ENCODE measurements around the gene CEP120.
"Not testable (repeated sequence)": the region's sequence is repeated elsewhere in the genome, so short reads cannot be mapped to it uniquely, and the experiment has no call there.

Gene CEP120

DNA sequence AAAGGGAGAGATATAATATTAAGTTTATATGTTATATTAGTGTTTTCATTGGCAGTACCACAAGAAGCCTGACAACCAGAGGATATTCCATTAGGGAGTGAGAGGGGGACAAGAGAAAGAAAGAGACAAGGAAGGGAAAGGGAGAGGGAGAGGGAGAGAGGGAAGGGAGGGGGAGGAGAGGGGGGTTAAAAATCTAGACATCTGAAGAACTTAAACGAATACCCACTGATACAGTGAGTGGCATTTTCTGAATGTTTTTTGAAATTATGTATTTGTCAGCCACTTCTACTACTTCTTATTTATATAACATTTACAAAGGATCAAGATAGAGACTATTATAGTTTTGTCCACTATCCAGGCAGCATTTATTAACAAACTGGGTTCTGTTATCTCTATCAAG is 11.6 kb upstream of the CEP120 start:
- no peak for DNase-seq
- Histone ChIP-seq H3K9ac (ENCODE audit: low read length) (no peak overlapping the region), H3K4me3 (ENCODE audit: low read depth, low read length) (no peak overlapping the region), H3K4me1 (ENCODE audit: control insufficient read depth in 1 of 2, insufficient read depth in 2 of 2, low read length in 2 of 2) (no peaks in the 10 kb centered on the region), H3K18ac (ENCODE audit: low read length) (no peak overlapping the region), H2BK12ac (ENCODE audit: low read length) (no peak overlapping the region), H3K23ac (ENCODE audit: low read length) (no peak overlapping the region), H3K36me3 (ENCODE audit: control insufficient read depth in 1 of 2, insufficient read depth in 2 of 2, low read length in 2 of 2) (no peaks in the 10 kb centered on the region), H2AFZ (ENCODE audit: insufficient read depth, low read length, poor library complexity) (no peak overlapping the region), H3K79me1 (ENCODE audit: low read length) (no peaks in the 10 kb centered on the region), H3K9me3 (ENCODE audit: insufficient read depth, low read depth, low read length) (no peaks in the 10 kb centered on the region), H3K27me3 (ENCODE audit: insufficient read depth, low read length) (no peaks in the 10 kb centered on the region), H2AK5ac (ENCODE audit: low read length) (no peak overlapping the region), H4K91ac (ENCODE audit: low read depth, low read length) (no peak overlapping the region), H4K8ac (ENCODE audit: low read depth, low read length) (no peak overlapping the region), H4K12ac (ENCODE audit: low read depth, low read length) (no peak overlapping the region), H3K4me2 (ENCODE audit: low read length) (no peak overlapping the region), H3K4ac (ENCODE audit: low read depth, low read length) (no peak overlapping the region), H3K27ac (ENCODE audit: low read depth, low read length) (no peak overlapping the region), H3K14ac (ENCODE audit: low read length) (no peak overlapping the region), H3K79me2 (ENCODE audit: control insufficient read depth, insufficient read depth, low read length, poor library complexity) (no peaks in the 10 kb centered on the region), H2BK5ac (ENCODE audit: low read depth, low read length, poor library complexity) (no peak overlapping the region), H2BK120ac (ENCODE audit: insufficient read depth, low read length, poor library complexity) (no peak overlapping the region)
- WGBS (ENCODE audit: extremely low coverage, insufficient coverage, insufficient read length): no CpG with 5 or more reads among the region's 1 CpG

- H3K23ac ChIP-seq (ENCODE audit: low read length): no peak overlapping the region
- H4K8ac ChIP-seq (ENCODE audit: low read depth, low read length): no peak overlapping the region
- peaks cover 0 to 3% of the 10 kb centered on the region in 2 experiments for H3K4me1 ChIP-seq (ENCODE audit: control insufficient read depth in 1 of 2, insufficient read depth in 2 of 2, low read length in 2 of 2)
- no peak overlapping the region for H3K4me3 ChIP-seq (ENCODE audit: low read depth, low read length)
- H3K36me3 ChIP-seq (ENCODE audit: control insufficient read depth in 1 of 2, insufficient read depth in 2 of 2, low read length in 2 of 2): no peaks in the 10 kb centered on the region
- no peak overlapping the region for H4K91ac ChIP-seq (ENCODE audit: low read depth, low read length)
- no peak for DNase-seq
- H2BK120ac ChIP-seq (ENCODE audit: insufficient read depth, low read length, poor library complexity): no peak overlapping the region
- H2AFZ ChIP-seq (ENCODE audit: insufficient read depth, low read length, poor library complexity): no peak overlapping the region
- H2BK5ac ChIP-seq (ENCODE audit: low read depth, low read length, poor library complexity): no peak overlapping the region
- no CpG with 5 or more reads among the region's 2 CpGs for WGBS (ENCODE audit: extremely low coverage, insufficient coverage, insufficient read length)
- no peak overlapping the region for H3K27ac ChIP-seq (ENCODE audit: low read depth, low read length)
- H2AK5ac ChIP-seq (ENCODE audit: low read length): no peak overlapping the region
- no peak overlapping the region for H3K4me2 ChIP-seq (ENCODE audit: low read length)
- no peak overlapping the region for H3K18ac ChIP-seq (ENCODE audit: low read length)
- no peaks in the 10 kb centered on the region for H3K79me1 ChIP-seq (ENCODE audit: low read length)
- H3K9ac ChIP-seq (ENCODE audit: low read length): no peak overlapping the region
- no peaks in the 10 kb centered on the region for H3K27me3 ChIP-seq (ENCODE audit: insufficient read depth, low read length)
- no peak overlapping the region for H2BK12ac ChIP-seq (ENCODE audit: low read length)
- no peak overlapping the region for H4K12ac ChIP-seq (ENCODE audit: low read depth, low read length)
- H3K9me3 ChIP-seq (ENCODE audit: insufficient read depth, low read depth, low read length): no peaks in the 10 kb centered on the region
- no peaks in the 10 kb centered on the region for H3K79me2 ChIP-seq (ENCODE audit: control insufficient read depth, insufficient read depth, low read length, poor library complexity)
- no peak overlapping the region for H3K4ac ChIP-seq (ENCODE audit: low read depth, low read length)
- H3K14ac ChIP-seq (ENCODE audit: low read length): no peak overlapping the region
Measured at GRCh38 chr5:123433596-123433995, 10.4 kb upstream of the CEP120 start.

DNA sequence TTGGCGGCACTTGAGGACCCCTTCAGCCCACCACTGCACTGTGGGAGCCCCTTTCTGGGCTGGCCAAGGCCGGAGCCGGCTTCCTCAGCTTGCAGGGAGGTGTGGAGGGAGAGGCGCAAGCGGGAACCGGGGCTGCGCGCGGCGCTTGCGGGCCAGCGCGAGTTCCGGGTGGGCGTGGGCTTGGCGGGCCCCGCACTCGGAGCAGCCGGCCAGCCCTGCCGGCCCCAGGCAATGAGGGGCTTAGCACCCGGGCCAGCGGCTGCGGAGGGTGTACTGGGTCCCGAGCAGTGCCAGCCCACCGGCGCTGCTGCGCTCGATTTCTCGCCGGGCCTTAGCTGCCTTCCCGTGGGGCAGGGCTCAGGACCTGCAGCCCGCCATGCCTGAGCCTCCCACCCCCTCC is 7.2 kb upstream of the CEP120 start:
- not testable (repeated sequence) for H3K14ac ChIP-seq (ENCODE audit: low read length); H3K18ac ChIP-seq (ENCODE audit: low read length); H2AK5ac ChIP-seq (ENCODE audit: low read length); H3K4me1 ChIP-seq (ENCODE audit: control insufficient read depth in 1 of 2, insufficient read depth in 2 of 2, low read length in 2 of 2); H3K4ac ChIP-seq (ENCODE audit: low read depth, low read length); H2BK12ac ChIP-seq (ENCODE audit: low read length); H3K27me3 ChIP-seq (ENCODE audit: insufficient read depth, low read length); H3K36me3 ChIP-seq (ENCODE audit: control insufficient read depth in 1 of 2, insufficient read depth in 2 of 2, low read length in 2 of 2); H2AFZ ChIP-seq (ENCODE audit: insufficient read depth, low read length, poor library complexity); H4K91ac ChIP-seq (ENCODE audit: low read depth, low read length); H3K27ac ChIP-seq (ENCODE audit: low read depth, low read length); H3K79me1 ChIP-seq (ENCODE audit: low read length); H3K79me2 ChIP-seq (ENCODE audit: control insufficient read depth, insufficient read depth, low read length, poor library complexity); H3K9me3 ChIP-seq (ENCODE audit: insufficient read depth, low read depth, low read length); H4K12ac ChIP-seq (ENCODE audit: low read depth, low read length); DNase-seq; H3K4me3 ChIP-seq (ENCODE audit: low read depth, low read length); H2BK5ac ChIP-seq (ENCODE audit: low read depth, low read length, poor library complexity); H3K23ac ChIP-seq (ENCODE audit: low read length); H3K4me2 ChIP-seq (ENCODE audit: low read length); H3K9ac ChIP-seq (ENCODE audit: low read length)
- Histone ChIP-seq H4K8ac (ENCODE audit: low read depth, low read length) (peak overlapping the region; percentile 62), H2BK120ac (ENCODE audit: insufficient read depth, low read length, poor library complexity) (peak overlapping the region; percentile 51)
- no CpG with 5 or more reads among the region's 32 CpGs for WGBS (ENCODE audit: extremely low coverage, insufficient coverage, insufficient read length)

GRCh38 chr5:123429993-123430392 is 6.8 kb upstream of the CEP120 start:
- Histone ChIP-seq H3K4me2 (ENCODE audit: low read length) (no peak overlapping the region), H4K91ac (ENCODE audit: low read depth, low read length) (no peak overlapping the region), H3K9me3 (ENCODE audit: insufficient read depth, low read depth, low read length) (no peaks in the 10 kb centered on the region), H2BK5ac (ENCODE audit: low read depth, low read length, poor library complexity) (no peak overlapping the region), H3K23ac (ENCODE audit: low read length) (no peak overlapping the region), H3K27ac (ENCODE audit: low read depth, low read length) (no peak overlapping the region), H3K4me3 (ENCODE audit: low read depth, low read length) (no peak overlapping the region), H3K36me3 (ENCODE audit: control insufficient read depth in 1 of 2, insufficient read depth in 2 of 2, low read length in 2 of 2) (no peaks in the 10 kb centered on the region), H3K4ac (ENCODE audit: low read depth, low read length) (no peak overlapping the region), H3K79me1 (ENCODE audit: low read length) (no peaks in the 10 kb centered on the region), H3K18ac (ENCODE audit: low read length) (no peak overlapping the region), H2AFZ (ENCODE audit: insufficient read depth, low read length, poor library complexity) (no peak overlapping the region), H2BK120ac (ENCODE audit: insufficient read depth, low read length, poor library complexity) (peak overlapping the region; percentile 51), H4K12ac (ENCODE audit: low read depth, low read length) (no peak overlapping the region), H3K14ac (ENCODE audit: low read length) (no peak overlapping the region), H3K4me1 (ENCODE audit: control insufficient read depth in 1 of 2, insufficient read depth in 2 of 2, low read length in 2 of 2) (peaks cover 0 to 4% of the 10 kb centered on the region in 2 experiments), H2AK5ac (ENCODE audit: low read length) (no peak overlapping the region), H3K27me3 (ENCODE audit: insufficient read depth, low read length) (no peaks in the 10 kb centered on the region), H2BK12ac (ENCODE audit: low read length) (no peak overlapping the region), H3K9ac (ENCODE audit: low read length) (no peak overlapping the region), H4K8ac (ENCODE audit: low read depth, low read length) (peak overlapping the region; percentile 62), H3K79me2 (ENCODE audit: control insufficient read depth, insufficient read depth, low read length, poor library complexity) (no peaks in the 10 kb centered on the region)
- peak; percentile 81 to 93 for DNase-seq
- WGBS (ENCODE audit: extremely low coverage, insufficient coverage, insufficient read length): no CpG with 5 or more reads among the region's 2 CpGs
